CMK (cell line): ENCODE measurements around the gene MPPED1.

Source experiments
- DNase-seq: peaks from one replicate; pipeline ENCODE4 v3.0.0-alpha.2; 2010; ENCODE audit warnings: low read depth

Gene MPPED1

GRCh38 chr22:43431808-43432554 lies 20.2 kb downstream of the MPPED1 start:
- no peak for DNase-seq

- DNase-seq = no peak
Measured at GRCh38 chr22:43432883-43433415, 21.1 kb downstream of the MPPED1 start.

- DNase-seq = no peak
Measured at GRCh38 chr22:43433451-43434274, 21.8 kb downstream of the MPPED1 start.

- no peak for DNase-seq
Measured at GRCh38 chr22:43434275-43434927, 22.6 kb downstream of the MPPED1 start.

- no peak for DNase-seq
Measured at GRCh38 chr22:43434928-43435311, 23.1 kb downstream of the MPPED1 start.

- DNase-seq = no peak
Measured at GRCh38 chr22:43435851-43436811, 24.3 kb downstream of the MPPED1 start.

- DNase-seq = no peak
Measured at GRCh38 chr22:43436868-43437267, 25.1 kb downstream of the MPPED1 start.

GRCh38 chr22:43437871-43438475 lies 26.2 kb downstream of the MPPED1 start:
- no peak for DNase-seq

GRCh38 chr22:43438666-43439347 lies 27.0 kb downstream of the MPPED1 start:
- no peak for DNase-seq

- no peak for DNase-seq
Measured at GRCh38 chr22:43439368-43440103, 27.7 kb downstream of the MPPED1 start.

GRCh38 chr22:43440104-43440387 lies 28.2 kb downstream of the MPPED1 start:
- DNase-seq = no peak

GRCh38 chr22:43440556-43440955 lies 28.7 kb downstream of the MPPED1 start:
- no peak for DNase-seq

GRCh38 chr22:43441216-43441615 lies 29.4 kb downstream of the MPPED1 start:
- no peak for DNase-seq

GRCh38 chr22:43441751-43442150 lies 29.9 kb downstream of the MPPED1 start:
- no peak for DNase-seq

GRCh38 chr22:43442386-43443151 lies 30.8 kb downstream of the MPPED1 start:
- no peak for DNase-seq

- DNase-seq = no peak
Measured at GRCh38 chr22:43443152-43443471, 31.3 kb downstream of the MPPED1 start.

GRCh38 chr22:43446037-43446803 lies 34.4 kb downstream of the MPPED1 start:
- no peak for DNase-seq

- DNase-seq = no peak
Measured at GRCh38 chr22:43446916-43447315, 35.1 kb downstream of the MPPED1 start.

GRCh38 chr22:43447380-43447779 lies 35.6 kb downstream of the MPPED1 start:
- no peak for DNase-seq
